ENCODE data around the gene DERL3.

DERL3 gene

DNA sequence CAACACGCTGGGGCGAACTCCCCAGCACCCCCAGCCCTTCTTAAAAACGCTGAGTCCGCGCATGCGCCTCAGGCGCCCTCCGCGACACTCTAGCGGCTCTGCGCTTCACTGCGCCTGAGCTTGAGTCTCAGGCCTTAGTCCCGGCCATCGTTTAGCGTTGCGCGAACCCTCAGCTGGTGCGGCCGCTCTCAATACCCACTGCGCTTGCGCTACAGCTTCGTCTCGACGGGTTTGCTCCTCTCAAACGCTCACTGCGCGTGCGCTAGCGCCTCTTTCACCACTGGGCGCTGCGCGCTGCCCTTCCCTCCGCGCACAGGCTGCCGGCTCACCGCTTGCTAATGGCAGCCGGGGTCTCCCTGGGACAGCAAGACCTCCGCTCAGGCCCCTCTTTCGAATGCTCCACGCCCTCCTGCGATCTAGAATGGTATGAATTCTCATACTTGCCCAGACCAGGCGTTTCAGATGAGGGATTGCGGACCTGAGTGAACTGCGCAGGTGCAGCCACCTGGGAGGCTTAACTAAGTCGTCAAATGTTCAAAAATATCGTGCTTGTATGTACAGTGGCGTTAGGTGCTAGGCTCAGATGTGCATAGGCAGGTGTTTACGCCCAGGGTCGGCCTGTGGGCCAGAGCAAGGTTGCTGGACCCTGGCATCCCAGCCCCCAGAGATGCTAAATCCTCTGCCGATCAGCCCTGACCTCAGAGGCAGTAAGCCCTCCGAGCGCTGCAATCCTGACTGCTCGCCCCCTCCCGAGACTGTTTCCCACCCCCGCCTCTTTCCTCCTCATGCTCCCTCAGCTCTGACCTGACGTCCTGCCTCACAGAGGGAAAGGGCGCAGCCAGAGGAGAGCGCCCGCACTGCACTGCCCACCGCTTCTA lies 19.0 kb upstream of the DERL3 start, which contains the start of gene SLC2A11 (continued):
- TF ChIP-seq MZF1 (tag by site-specific recombination; IDR thresholded peaks at IDR 0.05; ENCODE audit: borderline replicate concordance) (no peak; the same call in 1 of the 2 replicates), MYNN (tag by site-specific recombination; IDR thresholded peaks at IDR 0.05; ENCODE audit: borderline replicate concordance) (no peak), ZNF514 (tag by site-specific recombination; IDR thresholded peaks at IDR 0.05) (no peak), ZBTB6 (tag by site-specific recombination; IDR thresholded peaks at IDR 0.05) (peak; percentile 69; the same call in 1 of the 2 replicates), ZFHX2 (tag by site-specific recombination; conservative IDR thresholded peaks at IDR 0.05) (peak; percentile 75), ZBTB48 (tag by site-specific recombination; IDR thresholded peaks at IDR 0.05) (peak; percentile 16; the same call in 1 of the 2 replicates), YY2 (tag by site-specific recombination; IDR thresholded peaks at IDR 0.05) (0 out of 2 replicates have a peak, but pooled peaks have one; percentile 36), ZNF654 (tag by site-specific recombination; IDR thresholded peaks at IDR 0.05; ENCODE audit: low read depth) (no peak), ZBTB21 (tag by site-specific recombination; IDR thresholded peaks at IDR 0.05) (no peak), HOXC10 (CRISPR knock-in tag; IDR thresholded peaks at IDR 0.05) (no peak), PRDM6 (tag by site-specific recombination; IDR thresholded peaks at IDR 0.05) (no peak), ZNF24 (tag by site-specific recombination; IDR thresholded peaks at IDR 0.05) (peak; percentile 48; the same call in 1 of the 2 replicates), PRDM1 (tag by site-specific recombination; IDR thresholded peaks at IDR 0.05) (no peak), ZBTB10 (tag by site-specific recombination; IDR thresholded peaks at IDR 0.05) (no peak), ZNF658 (tag by site-specific recombination; IDR thresholded peaks at IDR 0.05) (no peak), SALL2 (tag by site-specific recombination; IDR thresholded peaks at IDR 0.05; ENCODE audit: borderline replicate concordance) (no peak), ZNF76 (tag by site-specific recombination; IDR thresholded peaks at IDR 0.05; ENCODE audit: borderline replicate concordance, low read depth) (peak; percentile 60; the same call in 1 of the 2 replicates), ZSCAN30 (tag by site-specific recombination; IDR thresholded peaks at IDR 0.05) (0 out of 2 replicates have a peak, but pooled peaks have one; percentile 8), GLIS1 (tag by site-specific recombination; IDR thresholded peaks at IDR 0.05) (peak; percentile 10; the same call in 1 of the 2 replicates)
- TF ChIP-seq, protein P1, sequence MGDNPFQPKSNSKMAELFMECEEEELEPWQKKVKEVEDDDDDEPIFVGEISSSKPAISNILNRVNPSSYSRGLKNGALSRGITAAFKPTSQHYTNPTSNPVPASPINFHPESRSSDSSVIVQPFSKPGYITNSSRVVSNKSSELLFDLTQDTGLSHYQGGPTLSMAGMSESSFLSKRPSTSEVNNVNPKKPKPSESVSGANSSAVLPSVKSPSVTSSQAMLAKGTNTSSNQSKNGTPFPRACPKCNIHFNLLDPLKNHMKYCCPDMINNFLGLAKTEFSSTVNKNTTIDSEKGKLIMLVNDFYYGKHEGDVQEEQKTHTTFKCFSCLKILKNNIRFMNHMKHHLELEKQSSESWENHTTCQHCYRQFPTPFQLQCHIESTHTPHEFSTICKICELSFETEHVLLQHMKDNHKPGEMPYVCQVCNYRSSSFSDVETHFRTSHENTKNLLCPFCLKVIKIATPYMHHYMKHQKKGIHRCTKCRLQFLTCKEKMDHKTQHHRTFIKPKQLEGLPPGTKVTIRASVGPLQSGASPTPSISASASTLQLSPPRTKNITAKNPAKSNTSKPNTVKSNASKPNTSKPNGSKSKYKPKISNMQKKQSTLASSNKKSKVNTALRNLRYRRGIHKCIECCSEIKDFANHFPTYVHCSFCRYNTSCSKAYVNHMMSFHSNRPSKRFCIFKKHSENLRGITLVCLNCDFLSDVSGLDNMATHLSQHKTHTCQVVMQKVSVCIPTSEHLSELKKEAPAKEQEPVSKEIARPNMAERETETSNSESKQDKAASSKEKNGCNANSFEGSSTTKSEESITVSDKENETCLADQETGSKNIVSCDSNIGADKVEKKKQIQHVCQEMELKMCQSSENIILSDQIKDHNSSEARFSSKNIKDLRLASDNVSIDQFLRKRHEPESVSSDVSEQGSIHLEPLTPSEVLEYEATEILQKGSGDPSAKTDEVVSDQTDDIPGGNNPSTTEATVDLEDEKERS (tag by site-specific recombination; IDR thresholded peaks at IDR 0.05) = no peak
- TF ChIP-seq, protein P2, sequence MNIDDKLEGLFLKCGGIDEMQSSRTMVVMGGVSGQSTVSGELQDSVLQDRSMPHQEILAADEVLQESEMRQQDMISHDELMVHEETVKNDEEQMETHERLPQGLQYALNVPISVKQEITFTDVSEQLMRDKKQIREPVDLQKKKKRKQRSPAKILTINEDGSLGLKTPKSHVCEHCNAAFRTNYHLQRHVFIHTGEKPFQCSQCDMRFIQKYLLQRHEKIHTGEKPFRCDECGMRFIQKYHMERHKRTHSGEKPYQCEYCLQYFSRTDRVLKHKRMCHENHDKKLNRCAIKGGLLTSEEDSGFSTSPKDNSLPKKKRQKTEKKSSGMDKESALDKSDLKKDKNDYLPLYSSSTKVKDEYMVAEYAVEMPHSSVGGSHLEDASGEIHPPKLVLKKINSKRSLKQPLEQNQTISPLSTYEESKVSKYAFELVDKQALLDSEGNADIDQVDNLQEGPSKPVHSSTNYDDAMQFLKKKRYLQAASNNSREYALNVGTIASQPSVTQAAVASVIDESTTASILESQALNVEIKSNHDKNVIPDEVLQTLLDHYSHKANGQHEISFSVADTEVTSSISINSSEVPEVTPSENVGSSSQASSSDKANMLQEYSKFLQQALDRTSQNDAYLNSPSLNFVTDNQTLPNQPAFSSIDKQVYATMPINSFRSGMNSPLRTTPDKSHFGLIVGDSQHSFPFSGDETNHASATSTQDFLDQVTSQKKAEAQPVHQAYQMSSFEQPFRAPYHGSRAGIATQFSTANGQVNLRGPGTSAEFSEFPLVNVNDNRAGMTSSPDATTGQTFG (tag by site-specific recombination; IDR thresholded peaks at IDR 0.05; ENCODE audit: borderline replicate concordance) = no peak
- TF ChIP-seq, protein P3, sequence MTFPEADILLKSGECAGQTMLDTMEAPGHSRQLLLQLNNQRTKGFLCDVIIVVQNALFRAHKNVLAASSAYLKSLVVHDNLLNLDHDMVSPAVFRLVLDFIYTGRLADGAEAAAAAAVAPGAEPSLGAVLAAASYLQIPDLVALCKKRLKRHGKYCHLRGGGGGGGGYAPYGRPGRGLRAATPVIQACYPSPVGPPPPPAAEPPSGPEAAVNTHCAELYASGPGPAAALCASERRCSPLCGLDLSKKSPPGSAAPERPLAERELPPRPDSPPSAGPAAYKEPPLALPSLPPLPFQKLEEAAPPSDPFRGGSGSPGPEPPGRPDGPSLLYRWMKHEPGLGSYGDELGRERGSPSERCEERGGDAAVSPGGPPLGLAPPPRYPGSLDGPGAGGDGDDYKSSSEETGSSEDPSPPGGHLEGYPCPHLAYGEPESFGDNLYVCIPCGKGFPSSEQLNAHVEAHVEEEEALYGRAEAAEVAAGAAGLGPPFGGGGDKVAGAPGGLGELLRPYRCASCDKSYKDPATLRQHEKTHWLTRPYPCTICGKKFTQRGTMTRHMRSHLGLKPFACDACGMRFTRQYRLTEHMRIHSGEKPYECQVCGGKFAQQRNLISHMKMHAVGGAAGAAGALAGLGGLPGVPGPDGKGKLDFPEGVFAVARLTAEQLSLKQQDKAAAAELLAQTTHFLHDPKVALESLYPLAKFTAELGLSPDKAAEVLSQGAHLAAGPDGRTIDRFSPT (tag by site-specific recombination; IDR thresholded peaks at IDR 0.05) = no peak
- TF ChIP-seq, protein P4, sequence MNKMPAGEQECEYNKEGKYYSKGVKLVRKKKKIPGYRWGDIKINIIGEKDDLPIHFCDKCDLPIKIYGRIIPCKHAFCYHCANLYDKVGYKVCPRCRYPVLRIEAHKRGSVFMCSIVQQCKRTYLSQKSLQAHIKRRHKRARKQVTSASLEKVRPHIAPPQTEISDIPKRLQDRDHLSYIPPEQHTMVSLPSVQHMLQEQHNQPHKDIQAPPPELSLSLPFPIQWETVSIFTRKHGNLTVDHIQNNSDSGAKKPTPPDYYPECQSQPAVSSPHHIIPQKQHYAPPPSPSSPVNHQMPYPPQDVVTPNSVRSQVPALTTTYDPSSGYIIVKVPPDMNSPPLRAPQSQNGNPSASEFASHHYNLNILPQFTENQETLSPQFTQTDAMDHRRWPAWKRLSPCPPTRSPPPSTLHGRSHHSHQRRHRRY (tag by site-specific recombination; IDR thresholded peaks at IDR 0.05) = no peak

Data from HEK293 (cell line).